Cardiac muscle cell (in vitro differentiated cells and primary cell): ENCODE results near the gene GRIA1. TPM values are rescaled to one million over a fixed set of nuclear protein-coding genes. Genes with fewer than 3 reads are reported as not detected.
A peak's percentile ranks its signal among the peaks of the same experiment; 100 is the strongest.

ENCODE experiments used
- DNase-seq, 2 donors: peaks; one replicate each; pipeline versions ENCODE4 v3.0.0 to v3.0.0-alpha.2; 2010 to 2017; ENCODE audit warnings: low read depth in 1 of 2, low spot score in 1 of 2
- H3K27ac ChIP-seq: fragments of 200-600 bp; sonication (generic); 2 replicates; pipeline ENCODE4 v1.5.1; 2016
- H3K27me3 ChIP-seq: fragments of 200-600 bp; sonication (generic); 2 replicates; pipeline ENCODE4 v1.6.0; 2016; ENCODE audit warnings: control low read depth
- H3K36me3 ChIP-seq: fragments of 200-600 bp; sonication (generic); 2 replicates; pipeline ENCODE4 v1.5.1; 2016; ENCODE audit warnings: control low read depth
- H3K4me1 ChIP-seq: fragments of 200-600 bp; sonication (generic); 2 replicates; pipeline ENCODE4 v1.8.1; 2017; ENCODE audit warnings: low read depth, mild to moderate bottlenecking, mixed run types
- H3K4me3 ChIP-seq: fragments of 200-600 bp; sonication (generic); 2 replicates; pipeline ENCODE4 v1.5.1; 2016; ENCODE audit warnings: mild to moderate bottlenecking
- H3K9me3 ChIP-seq: fragments of 200-600 bp; sonication (generic); 2 replicates; pipeline ENCODE4 v1.5.1; 2017; ENCODE audit warnings: low read depth, mild to moderate bottlenecking, control low read depth
- CTCF ChIP-seq: IDR thresholded peaks from 2 replicates; pipeline ENCODE4 v1.5.1; 2012; ENCODE audit warnings: low read depth, mild to moderate bottlenecking, low read length
- polyA plus RNA-seq: library from polyadenylated mRNA; unstranded; fragments of >200 nt; fragmentation: Nextera tagmentation; extraction: Ambion mirVana; gene quantifications from 2 replicates; pipeline ENCODE4 v1.2.1, GENCODE V29; 2016
- total RNA-seq: library from RNA; depleted of rRNA; stranded (reverse); fragments of >200 nt; gene quantifications from 2 replicates; pipeline ENCODE4 v1.2.3, GENCODE V29; 2016

The GRIA1 gene
- total and polyA plus RNA-seq, 2 experiments from 2014 or later = 1.6 to 2.3 TPM

GRCh38 chr5:153485641-153486040, 4.8 kb upstream of the GRIA1 start:
- Histone ChIP-seq H3K4me3 (no peak overlapping the region), H3K4me1 (no peaks in the 10 kb centered on the region), H3K9me3 (no peaks in the 10 kb centered on the region), H3K27me3 (peaks cover 4% of the 10 kb centered on the region), H3K36me3 (no peaks in the 10 kb centered on the region), H3K27ac (no peak overlapping the region)
- DNase-seq = no peak
- no peak for TF ChIP-seq CTCF

- H3K9me3 ChIP-seq = no peaks in the 10 kb centered on the region
- no peak overlapping the region for H3K27ac ChIP-seq
- H3K4me3 ChIP-seq = no peak overlapping the region
- no peaks in the 10 kb centered on the region for H3K4me1 ChIP-seq
- no peak for TF ChIP-seq CTCF
- no peak for DNase-seq
- peaks cover 14% of the 10 kb centered on the region for H3K27me3 ChIP-seq
- H3K36me3 ChIP-seq = no peaks in the 10 kb centered on the region
Measured at GRCh38 chr5:153486771-153487170, 3.7 kb upstream of the GRIA1 start.

- Histone ChIP-seq H3K36me3 (no peaks in the 10 kb centered on the region), H3K27me3 (peaks cover 26% of the 10 kb centered on the region), H3K27ac (no peak overlapping the region), H3K4me3 (no peak overlapping the region), H3K9me3 (no peaks in the 10 kb centered on the region), H3K4me1 (no peaks in the 10 kb centered on the region)
- DNase-seq = no peak
- no peak for TF ChIP-seq CTCF
Measured at GRCh38 chr5:153489611-153490010, 859 bp upstream of the GRIA1 start.

- no peak for DNase-seq
- Histone ChIP-seq H3K4me1 (no peaks in the 10 kb centered on the region), H3K27ac (no peak overlapping the region), H3K27me3 (peaks cover 22% of the 10 kb centered on the region), H3K36me3 (no peaks in the 10 kb centered on the region), H3K4me3 (peak overlapping the region; percentile 6), H3K9me3 (no peaks in the 10 kb centered on the region)
- TF ChIP-seq CTCF = no peak
Measured at GRCh38 chr5:153491038-153491744, 721 bp downstream of the GRIA1 start.

- H3K4me3 ChIP-seq = no peak overlapping the region
- H3K36me3 ChIP-seq = no peaks in the 10 kb centered on the region
- TF ChIP-seq CTCF = no peak
- DNase-seq = no peak
- H3K27me3 ChIP-seq = peaks cover 22% of the 10 kb centered on the region
- no peaks in the 10 kb centered on the region for H3K4me1 ChIP-seq
- H3K9me3 ChIP-seq = no peaks in the 10 kb centered on the region
- H3K27ac ChIP-seq = no peak overlapping the region
Measured at GRCh38 chr5:153491856-153492255, 1.4 kb downstream of the GRIA1 start.
